Osteoblast (primary cell): ENCODE measurements around the gene DLG5. TPM values are rescaled to one million over a fixed set of nuclear protein-coding genes. Genes with fewer than 3 reads are reported as not detected.

Source experiments
- DNase-seq: peaks from one replicate; pipeline ENCODE4 v3.0.0; 2011; ENCODE audit warnings: low spot score, mixed read lengths; ENCODE audit not compliant: insufficient read length; ENCODE audit errors: missing footprints
- H2AFZ ChIP-seq: 2 replicates; pipeline ENCODE4 v1.6.0; 2011; ENCODE audit warnings: mild to moderate bottlenecking, low read length
- H3K27ac ChIP-seq: 2 replicates; pipeline ENCODE4 v1.5.1; 2011; ENCODE audit warnings: mild to moderate bottlenecking, low read depth, low read length, moderate library complexity
- H3K27me3 ChIP-seq: 2 replicates; pipeline ENCODE4 v1.6.0; 2012; ENCODE audit warnings: mild to moderate bottlenecking, control low read depth, inconsistent platforms, low read length, moderate library complexity; ENCODE audit not compliant: insufficient read depth
- H3K36me3 ChIP-seq: 2 replicates; pipeline ENCODE4 v1.5.1; 2011; ENCODE audit warnings: mild to moderate bottlenecking, low read length, control low read depth, moderate library complexity; ENCODE audit not compliant: insufficient read depth
- H3K4me1 ChIP-seq: 2 replicates; pipeline ENCODE4 v1.5.1; 2011; ENCODE audit warnings: mild to moderate bottlenecking, low read length, control low read depth, moderate library complexity; ENCODE audit not compliant: insufficient read depth
- H3K4me2 ChIP-seq: 2 replicates; pipeline ENCODE4 v1.6.0; 2011; ENCODE audit warnings: mild to moderate bottlenecking, low read length; ENCODE audit not compliant: insufficient read depth
- H3K4me3 ChIP-seq: fragments of 200-600 bp; sonication (generic); 3 replicates; pipeline ENCODE4 v1.5.1; 2012; ENCODE audit warnings: mild to moderate bottlenecking, low read length, inconsistent platforms; ENCODE audit not compliant: insufficient read depth
- H3K79me2 ChIP-seq: 2 replicates; pipeline ENCODE4 v1.6.0; 2012; ENCODE audit warnings: mild to moderate bottlenecking, low read length, control low read depth, inconsistent platforms; ENCODE audit not compliant: insufficient read depth
- H3K9me3 ChIP-seq: 2 replicates; pipeline ENCODE4 v1.5.1; 2011; ENCODE audit warnings: low read depth, low read length, control low read depth
- H4K20me1 ChIP-seq: 2 replicates; pipeline ENCODE4 v1.6.0; 2012; ENCODE audit warnings: mild to moderate bottlenecking, low read length, control low read depth; ENCODE audit not compliant: insufficient read depth
- total RNA-seq: library from RNA; depleted of rRNA; stranded (reverse); fragments of >200 nt; gene quantifications from 2 replicates; pipeline ENCODE4 v1.2.3, GENCODE V29; 2012
- TF ChIP-seq, protein P1 (sequence below): IDR thresholded peaks from 2 replicates; pipeline ENCODE4 v1.5.1; 2011; ENCODE audit warnings: mild to moderate bottlenecking, low read depth, low read length, moderate library complexity; ENCODE audit errors: extremely low read depth

DLG5 gene, protein sequence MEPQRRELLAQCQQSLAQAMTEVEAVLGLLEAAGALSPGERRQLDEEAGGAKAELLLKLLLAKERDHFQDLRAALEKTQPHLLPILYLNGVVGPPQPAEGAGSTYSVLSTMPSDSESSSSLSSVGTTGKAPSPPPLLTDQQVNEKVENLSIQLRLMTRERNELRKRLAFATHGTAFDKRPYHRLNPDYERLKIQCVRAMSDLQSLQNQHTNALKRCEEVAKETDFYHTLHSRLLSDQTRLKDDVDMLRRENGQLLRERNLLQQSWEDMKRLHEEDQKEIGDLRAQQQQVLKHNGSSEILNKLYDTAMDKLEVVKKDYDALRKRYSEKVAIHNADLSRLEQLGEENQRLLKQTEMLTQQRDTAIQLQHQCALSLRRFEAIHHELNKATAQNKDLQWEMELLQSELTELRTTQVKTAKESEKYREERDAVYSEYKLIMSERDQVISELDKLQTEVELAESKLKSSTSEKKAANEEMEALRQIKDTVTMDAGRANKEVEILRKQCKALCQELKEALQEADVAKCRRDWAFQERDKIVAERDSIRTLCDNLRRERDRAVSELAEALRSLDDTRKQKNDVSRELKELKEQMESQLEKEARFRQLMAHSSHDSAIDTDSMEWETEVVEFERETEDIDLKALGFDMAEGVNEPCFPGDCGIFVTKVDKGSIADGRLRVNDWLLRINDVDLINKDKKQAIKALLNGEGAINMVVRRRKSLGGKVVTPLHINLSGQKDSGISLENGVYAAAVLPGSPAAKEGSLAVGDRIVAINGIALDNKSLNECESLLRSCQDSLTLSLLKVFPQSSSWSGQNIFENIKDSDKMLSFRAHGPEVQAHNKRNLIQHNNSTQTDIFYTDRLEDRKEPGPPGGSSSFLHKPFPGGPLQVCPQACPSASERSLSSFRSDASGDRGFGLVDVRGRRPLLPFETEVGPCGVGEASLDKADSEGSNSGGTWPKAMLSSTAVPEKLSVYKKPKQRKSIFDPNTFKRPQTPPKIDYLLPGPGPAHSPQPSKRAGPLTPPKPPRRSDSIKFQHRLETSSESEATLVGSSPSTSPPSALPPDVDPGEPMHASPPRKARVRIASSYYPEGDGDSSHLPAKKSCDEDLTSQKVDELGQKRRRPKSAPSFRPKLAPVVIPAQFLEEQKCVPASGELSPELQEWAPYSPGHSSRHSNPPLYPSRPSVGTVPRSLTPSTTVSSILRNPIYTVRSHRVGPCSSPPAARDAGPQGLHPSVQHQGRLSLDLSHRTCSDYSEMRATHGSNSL (N-terminal part only)
- total RNA-seq, result 51.4 and 51.6 TPM in 2 replicates

DNA sequence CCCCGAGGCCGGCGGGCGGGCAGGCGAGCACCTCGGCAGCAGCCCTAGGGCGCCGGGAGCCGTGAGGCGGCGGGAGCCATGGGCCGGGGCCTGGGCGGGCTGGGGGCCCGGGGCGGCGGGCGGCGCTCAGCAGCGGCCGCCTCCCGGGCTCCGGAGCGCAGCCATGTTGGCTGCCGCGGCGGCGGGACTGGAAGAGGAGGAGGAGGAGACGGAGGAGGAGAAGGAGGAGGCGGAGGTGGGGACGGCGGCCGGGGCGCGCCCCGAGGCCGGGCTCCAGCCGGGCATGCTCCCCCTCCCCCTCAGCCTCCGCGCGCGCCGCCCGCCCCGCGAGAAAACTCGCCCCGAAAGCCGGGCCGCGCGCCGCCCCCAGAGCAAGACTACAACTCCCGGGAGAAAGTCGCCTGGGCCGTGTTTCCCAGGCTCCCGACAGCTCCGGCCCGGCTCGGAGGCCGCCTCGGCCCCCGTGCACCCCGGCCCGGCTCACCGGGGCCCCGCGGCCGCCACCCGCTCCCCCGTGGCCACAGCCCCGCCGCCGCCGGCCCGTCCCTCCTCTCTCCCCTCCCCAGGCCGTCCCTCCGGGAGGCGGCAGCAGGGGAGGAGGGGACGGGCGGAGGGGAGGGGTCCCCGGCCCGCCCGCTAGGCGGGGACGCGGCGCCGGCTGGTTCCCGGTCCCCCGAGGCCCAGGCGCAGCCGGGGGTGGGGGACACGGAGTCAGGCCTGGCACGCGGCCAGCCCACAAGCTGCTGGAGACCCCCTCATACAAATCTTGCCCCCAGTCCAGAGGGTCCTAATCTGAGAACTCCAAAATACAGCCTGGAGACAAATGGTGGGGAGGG lies at the start of gene DLG5:
Gene DLG5, minus strand, starts transcription at position 190 of the 836 bp plus-strand sequence. CDS start 235 bp downstream, outside the sequence.
- H3K4me1 ChIP-seq, result peaks cover 21% of the 10 kb centered on the region
- peak; percentile 95 for DNase-seq
- no peaks in the 10 kb centered on the region for H3K9me3 ChIP-seq
- H3K4me2 ChIP-seq, result peak within 1 kb of the TSS; percentile 99
- peak within 1 kb of the TSS; percentile 83 for H2AFZ ChIP-seq
- peaks cover 5% of the 10 kb centered on the region for H3K36me3 ChIP-seq
- peaks cover 40% of the 10 kb centered on the region for H3K79me2 ChIP-seq
- peaks cover 16% of the 10 kb centered on the region for H3K27me3 ChIP-seq
- TF ChIP-seq, protein P1, sequence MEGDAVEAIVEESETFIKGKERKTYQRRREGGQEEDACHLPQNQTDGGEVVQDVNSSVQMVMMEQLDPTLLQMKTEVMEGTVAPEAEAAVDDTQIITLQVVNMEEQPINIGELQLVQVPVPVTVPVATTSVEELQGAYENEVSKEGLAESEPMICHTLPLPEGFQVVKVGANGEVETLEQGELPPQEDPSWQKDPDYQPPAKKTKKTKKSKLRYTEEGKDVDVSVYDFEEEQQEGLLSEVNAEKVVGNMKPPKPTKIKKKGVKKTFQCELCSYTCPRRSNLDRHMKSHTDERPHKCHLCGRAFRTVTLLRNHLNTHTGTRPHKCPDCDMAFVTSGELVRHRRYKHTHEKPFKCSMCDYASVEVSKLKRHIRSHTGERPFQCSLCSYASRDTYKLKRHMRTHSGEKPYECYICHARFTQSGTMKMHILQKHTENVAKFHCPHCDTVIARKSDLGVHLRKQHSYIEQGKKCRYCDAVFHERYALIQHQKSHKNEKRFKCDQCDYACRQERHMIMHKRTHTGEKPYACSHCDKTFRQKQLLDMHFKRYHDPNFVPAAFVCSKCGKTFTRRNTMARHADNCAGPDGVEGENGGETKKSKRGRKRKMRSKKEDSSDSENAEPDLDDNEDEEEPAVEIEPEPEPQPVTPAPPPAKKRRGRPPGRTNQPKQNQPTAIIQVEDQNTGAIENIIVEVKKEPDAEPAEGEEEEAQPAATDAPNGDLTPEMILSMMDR, result no peak
- peak within 1 kb of the TSS; percentile 48 for H3K27ac ChIP-seq
- H3K4me3 ChIP-seq, result peak within 1 kb of the TSS; percentile 84
- H4K20me1 ChIP-seq, result peaks cover 36% of the 10 kb centered on the region

DNA sequence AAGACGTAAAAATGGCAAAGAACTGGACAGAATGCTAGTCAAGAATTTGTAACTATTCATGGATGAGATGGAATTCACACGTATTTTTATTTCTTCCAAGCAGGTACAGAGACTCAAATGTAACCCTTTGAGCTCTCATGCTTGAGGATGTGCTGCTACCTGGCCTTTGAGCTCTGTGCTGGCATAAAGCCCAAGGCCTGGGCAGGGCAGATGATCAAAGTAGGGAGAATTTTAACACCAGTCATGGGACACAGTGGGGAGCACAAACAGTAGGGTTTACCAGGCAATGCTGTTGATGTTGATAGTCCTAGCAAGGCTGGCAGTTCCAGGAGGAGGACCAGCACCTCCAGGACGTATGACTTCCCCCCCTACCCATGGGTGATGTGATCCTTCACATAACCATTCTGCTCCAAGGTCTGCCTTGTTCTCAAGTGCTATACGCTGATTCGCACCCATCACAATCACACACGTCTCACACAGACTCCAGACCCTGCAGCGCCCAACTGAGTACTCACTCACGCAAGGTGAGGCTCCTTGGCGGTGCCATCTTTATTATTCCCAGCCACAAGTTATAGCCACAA lies 48.6 kb upstream of the DLG5 start:
- DNase-seq, result peak; percentile 73
- Histone ChIP-seq H3K27ac (no peak overlapping the region), H2AFZ (no peak overlapping the region), H3K4me3 (no peak overlapping the region), H3K4me1 (peaks cover 12% of the 10 kb centered on the region), H3K36me3 (peaks cover 41% of the 10 kb centered on the region), H3K4me2 (no peak overlapping the region), H3K79me2 (no peaks in the 10 kb centered on the region), H3K9me3 (no peaks in the 10 kb centered on the region), H3K27me3 (no peaks in the 10 kb centered on the region), H4K20me1 (no peaks in the 10 kb centered on the region)
- TF ChIP-seq, protein P1, result no peak

DNA sequence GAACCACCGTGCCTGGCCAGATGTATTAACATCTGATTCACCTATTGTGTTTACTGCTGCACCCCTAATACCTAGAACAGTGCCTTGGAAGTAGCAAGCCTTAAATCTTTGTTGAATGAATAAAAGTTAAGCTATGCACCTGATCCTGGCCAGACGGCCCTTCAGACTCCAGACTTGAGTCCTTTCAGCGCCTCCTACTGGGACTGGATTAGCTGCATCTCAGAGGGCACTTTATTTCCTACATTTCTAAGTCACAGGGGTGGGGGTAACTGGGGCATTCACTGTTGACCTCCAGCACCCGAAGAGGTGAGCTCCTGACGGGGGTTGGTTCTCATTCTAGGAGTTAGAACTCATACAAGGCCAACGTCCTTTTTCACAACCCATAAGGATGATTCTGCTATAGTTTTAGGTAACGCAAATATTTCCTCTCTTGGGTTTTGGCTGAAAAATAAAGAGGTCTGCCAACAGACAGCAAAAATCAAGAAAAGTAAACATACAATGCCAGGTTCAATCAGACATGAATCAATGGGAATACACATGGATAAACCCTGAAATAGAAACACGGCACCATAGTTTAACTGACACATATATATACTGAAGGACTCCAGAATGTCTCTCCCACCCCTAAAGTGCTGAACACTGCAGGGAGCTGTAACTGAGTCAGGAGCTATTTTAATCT lies 48.0 kb upstream of the DLG5 start:
- Histone ChIP-seq H4K20me1 (no peaks in the 10 kb centered on the region), H2AFZ (no peak overlapping the region), H3K4me2 (no peak overlapping the region), H3K4me1 (peaks cover 12% of the 10 kb centered on the region), H3K4me3 (no peak overlapping the region), H3K79me2 (no peaks in the 10 kb centered on the region), H3K9me3 (no peaks in the 10 kb centered on the region), H3K27me3 (no peaks in the 10 kb centered on the region), H3K27ac (no peak overlapping the region), H3K36me3 (peaks cover 35% of the 10 kb centered on the region)
- TF ChIP-seq, protein P1, result peak; percentile 62
- DNase-seq, result peak; percentile 70
